22Rv1 (cell line): ENCODE measurements around the gene PSD4.

Source experiments
- CTCF ChIP-seq: fragments of 450-650 bp; IDR thresholded peaks from 2 replicates; pipeline ENCODE4 v1.5.1; 2017; ENCODE audit warnings: mild to moderate bottlenecking
- ZFX ChIP-seq: fragments of 450-650 bp; IDR thresholded peaks from 2 replicates; pipeline ENCODE4 v1.6.1; 2017; ENCODE audit warnings: antibody characterized with exemption, borderline replicate concordance

- TF ChIP-seq CTCF (no peak), ZFX (no peak)
These were observed 24.4 kb downstream of the PSD4 start for GRCh38 chr2:113198048-113198789.
